HEK293 (cell line): ENCODE measurements around the gene YIPF5.
A peak's percentile ranks its signal among the peaks of the same experiment; 100 is the strongest.

Experiments used
- EGR2 ChIP-seq: fragments of 450-650 bp; formaldehyde crosslinking; IDR thresholded peaks from 2 replicates; pipeline ENCODE4 v1.5.1; 2016; ENCODE audit warnings: low read depth, missing biosample characterization, missing genetic modification characterization
- GLI2 ChIP-seq: fragments of 450-650 bp; formaldehyde crosslinking; IDR thresholded peaks from 2 replicates; pipeline ENCODE4; 2017; ENCODE audit warnings: missing biosample characterization, missing genetic modification characterization, low read depth, borderline replicate concordance
- IKZF3 ChIP-seq: fragments of 450-650 bp; IDR thresholded peaks from 2 replicates; pipeline ENCODE4 v1.5.0; 2018; ENCODE audit warnings: missing biosample characterization, mild to moderate bottlenecking, missing genetic modification characterization, moderate library complexity
- KLF10 ChIP-seq: fragments of 450-650 bp; IDR thresholded peaks from 2 replicates; pipeline ENCODE4 v1.5.1; 2018; ENCODE audit warnings: missing biosample characterization, mild to moderate bottlenecking, missing genetic modification characterization
- MYNN ChIP-seq: fragments of 450-650 bp; formaldehyde crosslinking; IDR thresholded peaks from 2 replicates; pipeline ENCODE4 v1.5.1; 2016; ENCODE audit warnings: missing biosample characterization, missing genetic modification characterization, borderline replicate concordance
- OVOL3 ChIP-seq: fragments of 450-650 bp; formaldehyde crosslinking; IDR thresholded peaks from 2 replicates; pipeline ENCODE4 v1.5.1; 2016; ENCODE audit warnings: missing biosample characterization, missing genetic modification characterization
- TCF7L2 ChIP-seq: IDR thresholded peaks from 2 replicates; pipeline ENCODE4 v1.6.1; 2011; ENCODE audit warnings: low read depth, mild to moderate bottlenecking, inconsistent platforms, low read length, moderate library complexity, borderline replicate concordance
- TSHZ1 ChIP-seq: fragments of 450-650 bp; formaldehyde crosslinking; IDR thresholded peaks from 2 replicates; pipeline ENCODE4 v1.5.1; 2016; ENCODE audit warnings: missing biosample characterization, missing genetic modification characterization, borderline replicate concordance
- ZBTB7A ChIP-seq: fragments of 450-650 bp; formaldehyde crosslinking; IDR thresholded peaks from 2 replicates; pipeline ENCODE4 v1.5.1; 2016; ENCODE audit warnings: low read depth, missing biosample characterization, missing genetic modification characterization
- ZFP69B ChIP-seq: fragments of 450-650 bp; formaldehyde crosslinking; IDR thresholded peaks from 2 replicates; pipeline ENCODE4 v1.5.1; 2016; ENCODE audit warnings: missing biosample characterization, missing genetic modification characterization
- ZNF138 ChIP-seq: fragments of 450-650 bp; formaldehyde crosslinking; IDR thresholded peaks from 2 replicates; pipeline ENCODE4 v1.5.1; 2016; ENCODE audit warnings: missing biosample characterization, missing genetic modification characterization, borderline replicate concordance
- ZNF2 ChIP-seq: fragments of 450-650 bp; formaldehyde crosslinking; IDR thresholded peaks from 2 replicates; pipeline ENCODE4 v1.5.1; 2016; ENCODE audit warnings: missing biosample characterization, missing genetic modification characterization
- ZNF202 ChIP-seq: fragments of 450-650 bp; formaldehyde crosslinking; IDR thresholded peaks from 2 replicates; pipeline ENCODE4 v1.5.1; 2016; ENCODE audit warnings: missing biosample characterization, missing genetic modification characterization, borderline replicate concordance
- ZNF221 ChIP-seq: fragments of 450-650 bp; formaldehyde crosslinking; IDR thresholded peaks from 2 replicates; pipeline ENCODE4 v1.5.1; 2017; ENCODE audit warnings: missing biosample characterization, missing genetic modification characterization, borderline replicate concordance
- ZNF274 ChIP-seq, 2 experiments: fragments of 200-500 bp in 1 of 2; fragments of 450-650 bp in 1 of 2; sonication (Bioruptor generic) in 1 of 2; formaldehyde crosslinking in 1 of 2; IDR thresholded peaks; 2 replicates each; pipeline versions ENCODE4 v1.5.1 to v1.6.1; 2014 to 2016; ENCODE audit warnings: borderline replicate concordance in 1 of 2, inconsistent platforms in 1 of 2, low read length in 1 of 2, missing biosample characterization in 1 of 2, missing genetic modification characterization in 1 of 2
- ZNF350 ChIP-seq: fragments of 450-650 bp; formaldehyde crosslinking; IDR thresholded peaks from 2 replicates; pipeline ENCODE4 v1.5.0; 2017; ENCODE audit warnings: missing biosample characterization, mild to moderate bottlenecking, missing genetic modification characterization
- ZNF510 ChIP-seq: fragments of 450-650 bp; formaldehyde crosslinking; IDR thresholded peaks from 2 replicates; pipeline ENCODE4 v1.5.1; 2018; ENCODE audit warnings: mild to moderate bottlenecking, missing genetic modification characterization, missing biosample characterization; ENCODE audit not compliant: insufficient replicate concordance
- ZNF555 ChIP-seq: fragments of 450-650 bp; formaldehyde crosslinking; conservative IDR thresholded peaks from 2 replicates; pipeline ENCODE4 v1.5.1; 2017; ENCODE audit warnings: missing biosample characterization, mild to moderate bottlenecking, missing genetic modification characterization, inconsistent platforms
- ZNF558 ChIP-seq: fragments of 450-650 bp; formaldehyde crosslinking; IDR thresholded peaks from 2 replicates; pipeline ENCODE4 v1.5.1; 2016; ENCODE audit warnings: missing biosample characterization, missing genetic modification characterization
- ZNF571 ChIP-seq: fragments of 450-650 bp; formaldehyde crosslinking; IDR thresholded peaks from 2 replicates; pipeline ENCODE4 v1.5.0; 2017; ENCODE audit warnings: missing biosample characterization, missing genetic modification characterization
- ZNF629 ChIP-seq: fragments of 450-650 bp; formaldehyde crosslinking; IDR thresholded peaks from 2 replicates; pipeline ENCODE4 v1.5.1; 2017; ENCODE audit warnings: missing biosample characterization, missing genetic modification characterization
- ZNF658 ChIP-seq: fragments of 450-650 bp; formaldehyde crosslinking; IDR thresholded peaks from 2 replicates; pipeline ENCODE4; 2016; ENCODE audit warnings: missing biosample characterization, missing genetic modification characterization
- ZNF664 ChIP-seq: fragments of 450-650 bp; formaldehyde crosslinking; IDR thresholded peaks from 2 replicates; pipeline ENCODE4 v1.5.1; 2016; ENCODE audit warnings: missing biosample characterization, missing genetic modification characterization
- ZNF747 ChIP-seq: fragments of 450-650 bp; formaldehyde crosslinking; IDR thresholded peaks from 2 replicates; pipeline ENCODE4 v1.5.1; 2016; ENCODE audit warnings: missing biosample characterization, missing genetic modification characterization
- ZNF768 ChIP-seq: fragments of 450-650 bp; formaldehyde crosslinking; IDR thresholded peaks from 2 replicates; pipeline ENCODE4 v1.5.1; 2018; ENCODE audit warnings: missing biosample characterization, mild to moderate bottlenecking, missing genetic modification characterization
- ZNF776 ChIP-seq: fragments of 450-650 bp; formaldehyde crosslinking; IDR thresholded peaks from 2 replicates; pipeline ENCODE4 v1.5.0; 2017; ENCODE audit warnings: missing biosample characterization, missing genetic modification characterization, borderline replicate concordance
- ZNF837 ChIP-seq: fragments of 450-650 bp; formaldehyde crosslinking; IDR thresholded peaks from 2 replicates; pipeline ENCODE4 v1.5.1; 2016; ENCODE audit warnings: missing biosample characterization, missing genetic modification characterization
- ZXDB ChIP-seq: fragments of 450-650 bp; formaldehyde crosslinking; IDR thresholded peaks from 2 replicates; pipeline ENCODE4 v1.5.1; 2016; ENCODE audit warnings: missing biosample characterization, missing genetic modification characterization
- TF ChIP-seq, protein P1 (sequence below): fragments of 450-650 bp; formaldehyde crosslinking; IDR thresholded peaks from 2 replicates; pipeline ENCODE4 v1.5.1; 2016; ENCODE audit warnings: missing biosample characterization, missing genetic modification characterization
- TF ChIP-seq, protein P2 (sequence below): fragments of 450-650 bp; formaldehyde crosslinking; IDR thresholded peaks from 2 replicates; pipeline ENCODE4 v1.5.1; 2017; ENCODE audit warnings: missing biosample characterization, missing genetic modification characterization
- TF ChIP-seq, protein P3 (sequence below): fragments of 450-650 bp; formaldehyde crosslinking; IDR thresholded peaks from 2 replicates; pipeline ENCODE4 v1.5.1; 2016; ENCODE audit warnings: missing biosample characterization, missing genetic modification characterization

Gene YIPF5

GRCh38 chr5:144205141-144205551 lies 34.7 kb upstream of the YIPF5 start (continued):
- TF ChIP-seq KLF10 (tag by site-specific recombination) (no peak), ZNF747 (tag by site-specific recombination) (no peak), MYNN (tag by site-specific recombination) (no peak), ZNF664 (no peak), ZNF776 (no peak), ZNF274 (IDR thresholded peaks at IDR 0.05; ENCODE audit: low read length) (no peak), ZNF274 (tag by site-specific recombination; IDR thresholded peaks at IDR 0.05; ENCODE audit: borderline replicate concordance) (no peak), ZNF768 (no peak), ZNF350 (tag by site-specific recombination) (no peak), ZNF837 (no peak), ZBTB7A (no peak), ZNF221 (tag by site-specific recombination) (no peak), ZFP69B (tag by site-specific recombination) (peak; percentile 61), ZNF138 (tag by site-specific recombination) (no peak), IKZF3 (tag by site-specific recombination) (no peak), ZNF555 (tag by site-specific recombination) (no peak), OVOL3 (tag by site-specific recombination) (no peak), EGR2 (no peak), TSHZ1 (tag by site-specific recombination) (no peak), ZNF629 (tag by site-specific recombination) (peak; percentile 68), ZNF658 (tag by site-specific recombination) (no peak), ZNF571 (no peak), ZNF202 (no peak), GLI2 (tag by site-specific recombination) (no peak), ZXDB (no peak), ZNF558 (tag by site-specific recombination) (no peak), TCF7L2 (no peak), ZNF510 (tag by site-specific recombination) (no peak), ZNF2 (tag by site-specific recombination) (peak; percentile 38; the same call in 1 of the 2 replicates)
- TF ChIP-seq, protein P1, sequence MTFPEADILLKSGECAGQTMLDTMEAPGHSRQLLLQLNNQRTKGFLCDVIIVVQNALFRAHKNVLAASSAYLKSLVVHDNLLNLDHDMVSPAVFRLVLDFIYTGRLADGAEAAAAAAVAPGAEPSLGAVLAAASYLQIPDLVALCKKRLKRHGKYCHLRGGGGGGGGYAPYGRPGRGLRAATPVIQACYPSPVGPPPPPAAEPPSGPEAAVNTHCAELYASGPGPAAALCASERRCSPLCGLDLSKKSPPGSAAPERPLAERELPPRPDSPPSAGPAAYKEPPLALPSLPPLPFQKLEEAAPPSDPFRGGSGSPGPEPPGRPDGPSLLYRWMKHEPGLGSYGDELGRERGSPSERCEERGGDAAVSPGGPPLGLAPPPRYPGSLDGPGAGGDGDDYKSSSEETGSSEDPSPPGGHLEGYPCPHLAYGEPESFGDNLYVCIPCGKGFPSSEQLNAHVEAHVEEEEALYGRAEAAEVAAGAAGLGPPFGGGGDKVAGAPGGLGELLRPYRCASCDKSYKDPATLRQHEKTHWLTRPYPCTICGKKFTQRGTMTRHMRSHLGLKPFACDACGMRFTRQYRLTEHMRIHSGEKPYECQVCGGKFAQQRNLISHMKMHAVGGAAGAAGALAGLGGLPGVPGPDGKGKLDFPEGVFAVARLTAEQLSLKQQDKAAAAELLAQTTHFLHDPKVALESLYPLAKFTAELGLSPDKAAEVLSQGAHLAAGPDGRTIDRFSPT (tag by site-specific recombination): peak; percentile 61; the same call in 1 of the 2 replicates
- TF ChIP-seq, protein P2, sequence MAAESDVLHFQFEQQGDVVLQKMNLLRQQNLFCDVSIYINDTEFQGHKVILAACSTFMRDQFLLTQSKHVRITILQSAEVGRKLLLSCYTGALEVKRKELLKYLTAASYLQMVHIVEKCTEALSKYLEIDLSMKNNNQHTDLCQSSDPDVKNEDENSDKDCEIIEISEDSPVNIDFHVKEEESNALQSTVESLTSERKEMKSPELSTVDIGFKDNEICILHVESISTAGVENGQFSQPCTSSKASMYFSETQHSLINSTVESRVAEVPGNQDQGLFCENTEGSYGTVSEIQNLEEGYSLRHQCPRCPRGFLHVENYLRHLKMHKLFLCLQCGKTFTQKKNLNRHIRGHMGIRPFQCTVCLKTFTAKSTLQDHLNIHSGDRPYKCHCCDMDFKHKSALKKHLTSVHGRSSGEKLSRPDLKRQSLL (tag by site-specific recombination): no peak
- TF ChIP-seq, protein P3, sequence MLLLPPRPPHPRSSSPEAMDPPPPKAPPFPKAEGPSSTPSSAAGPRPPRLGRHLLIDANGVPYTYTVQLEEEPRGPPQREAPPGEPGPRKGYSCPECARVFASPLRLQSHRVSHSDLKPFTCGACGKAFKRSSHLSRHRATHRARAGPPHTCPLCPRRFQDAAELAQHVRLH: no peak
